Stimulated activated CD4-positive, alpha-beta T cell treated with anti-CD3 and anti-CD28 coated beads, Interleukin-4, amount 100 ng/mL, for 1 hour (primary cell): ENCODE results near the gene ARPC2.
"Not testable (repeated sequence)": the region's sequence is repeated elsewhere in the genome, so short reads cannot be mapped to it uniquely, and the experiment has no call there.

Experiments
- DNase-seq: peaks from one replicate; pipeline ENCODE4 v3.0.0-alpha.2; 2020

Gene ARPC2

GRCh38 chr2:218216674-218217359 lies at the start of gene ARPC2:
Gene ARPC2 (plus strand): TSS chr2:218217189. CDS start chr2:218217471, 282 bp downstream.
- DNase-seq, result peak; percentile 93

GRCh38 chr2:218168016-218168415 lies 49.0 kb upstream of the ARPC2 start:
- no peak for DNase-seq

- peak; percentile 66 for DNase-seq
Observed at GRCh38 chr2:218168635-218169462, 48.1 kb upstream of the ARPC2 start.

DNA sequence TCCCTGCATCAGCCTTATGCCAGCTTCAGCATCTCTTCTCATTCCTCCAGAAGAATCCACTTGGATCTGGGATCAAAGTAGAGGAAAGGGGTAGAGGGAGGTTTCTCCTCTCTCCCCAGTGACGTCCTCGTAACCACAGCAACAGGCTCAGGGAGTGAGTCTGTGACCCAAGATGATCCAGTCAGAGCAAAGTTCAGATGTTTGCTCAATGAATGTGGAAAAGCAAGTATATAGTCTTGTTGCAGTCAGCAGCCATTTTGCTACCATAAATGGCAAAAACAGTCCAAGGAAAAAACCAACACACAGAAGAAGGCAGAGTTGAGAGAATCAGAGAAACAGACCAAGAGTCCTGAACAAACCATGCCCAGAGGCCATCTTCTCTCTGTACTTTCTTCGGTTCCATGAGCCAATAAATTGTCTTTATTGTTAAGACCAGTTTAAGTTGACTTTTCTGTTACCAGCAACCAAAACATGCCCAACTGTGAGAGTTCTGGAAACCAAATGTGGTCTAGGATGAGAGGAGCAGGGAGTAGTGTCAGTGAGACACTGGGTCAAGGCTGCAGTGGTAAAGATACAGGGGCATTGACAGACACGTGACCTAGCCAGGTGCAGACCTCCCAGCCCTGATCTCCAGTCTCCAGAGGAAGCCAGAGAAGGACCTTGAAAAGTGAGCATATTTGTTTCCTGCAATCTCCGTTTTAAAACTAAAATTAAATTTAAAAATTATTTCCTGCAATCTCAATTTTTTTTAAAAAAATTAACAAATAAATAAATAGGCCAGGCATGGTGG lies 47.0 kb upstream of the ARPC2 start:
- no peak for DNase-seq

DNA sequence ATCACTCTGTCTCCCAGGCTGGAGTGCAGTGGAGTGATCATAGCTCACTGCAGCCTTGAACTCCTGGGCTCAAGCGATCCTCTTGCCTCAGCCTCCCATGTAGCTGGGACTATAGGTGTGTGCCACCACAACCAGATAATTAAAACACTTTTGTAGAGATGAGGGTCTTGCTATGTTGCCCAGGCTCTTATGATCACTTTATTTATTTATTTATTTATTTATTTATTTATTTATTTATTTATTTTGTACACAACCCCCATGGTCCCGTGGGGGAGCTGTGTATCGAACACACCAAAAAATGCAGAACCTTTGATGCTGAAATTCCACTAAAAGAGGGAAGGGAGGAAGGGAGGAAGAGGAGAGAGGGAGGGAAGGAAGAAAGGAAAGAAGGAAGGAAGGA lies 45.2 kb upstream of the ARPC2 start:
- not testable (repeated sequence) for DNase-seq

GRCh38 chr2:218172845-218173244 lies 44.1 kb upstream of the ARPC2 start:
- DNase-seq, result no peak

GRCh38 chr2:218179782-218180181 lies 37.2 kb upstream of the ARPC2 start:
- no peak for DNase-seq

- DNase-seq, result no peak
Observed at GRCh38 chr2:218180467-218181114, 36.4 kb upstream of the ARPC2 start.

- DNase-seq, result no peak
Observed at GRCh38 chr2:218184331-218184730, 32.7 kb upstream of the ARPC2 start.

GRCh38 chr2:218186355-218186766 lies 30.6 kb upstream of the ARPC2 start:
- peak; percentile 67 for DNase-seq

GRCh38 chr2:218186876-218187275 lies 30.1 kb upstream of the ARPC2 start:
- DNase-seq, result no peak

- no peak for DNase-seq
Observed at GRCh38 chr2:218187296-218188015, 29.5 kb upstream of the ARPC2 start.

DNA sequence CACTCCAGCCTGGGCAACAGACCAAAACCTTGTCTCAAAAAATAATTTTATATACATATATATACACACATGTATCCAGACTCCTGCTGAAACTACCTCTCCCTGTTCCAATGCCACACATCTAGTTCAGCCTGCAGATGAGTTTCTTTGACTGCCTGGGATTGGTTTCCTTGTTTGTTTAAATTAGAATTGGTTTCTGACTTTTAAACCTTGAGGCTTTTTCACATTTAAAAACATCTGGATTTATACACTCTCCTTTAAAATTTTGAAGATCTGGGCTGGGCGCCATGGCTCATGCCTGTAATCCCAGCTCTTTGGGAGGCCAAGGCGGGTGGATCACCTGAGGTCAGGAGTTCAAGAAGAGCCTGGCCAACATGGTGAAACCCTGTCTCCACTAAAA lies 28.5 kb upstream of the ARPC2 start:
- no peak for DNase-seq

DNA sequence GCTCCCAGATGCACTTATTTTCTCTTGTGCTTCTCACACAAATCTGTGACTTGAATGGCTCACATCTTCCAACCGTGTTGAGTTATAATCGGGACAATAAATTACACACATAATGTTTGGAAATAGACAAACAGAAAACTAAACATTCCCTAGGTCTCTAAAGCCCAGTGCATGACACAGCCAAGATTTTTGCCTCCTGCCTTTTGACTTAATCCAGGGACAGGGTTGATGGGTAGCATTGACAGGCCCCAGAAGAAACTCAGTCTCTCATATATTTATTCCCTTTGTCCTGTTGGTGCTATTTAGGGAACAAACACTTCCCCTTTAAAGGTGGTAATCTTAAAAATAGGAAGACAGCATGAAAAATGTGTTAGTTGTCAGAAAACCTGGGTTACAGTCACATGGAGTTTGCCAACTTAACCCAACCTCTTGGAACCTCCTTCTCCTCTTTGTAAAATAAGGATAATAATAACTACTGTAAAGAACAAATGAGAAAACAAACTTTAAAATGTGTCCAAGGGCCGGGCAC lies 24.0 kb upstream of the ARPC2 start:
- DNase-seq, result no peak

DNA sequence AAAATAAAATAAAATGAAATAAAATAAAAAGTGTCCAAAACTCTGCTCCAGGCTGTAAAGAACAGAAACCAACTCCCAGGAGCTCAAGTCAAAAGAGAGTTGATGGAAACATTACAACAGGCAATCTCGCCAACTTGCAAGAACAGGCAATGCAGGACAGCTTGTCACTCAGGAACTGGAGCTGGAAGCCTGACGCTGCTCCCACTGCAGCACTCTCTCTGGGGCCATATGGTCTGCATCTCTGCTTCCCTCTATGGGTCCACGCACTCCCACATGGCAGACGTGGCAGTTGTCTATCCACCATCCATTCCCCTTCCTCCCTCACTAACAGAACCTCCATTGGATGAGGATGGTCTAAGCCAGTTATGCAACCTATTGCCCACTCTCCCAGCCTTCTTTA lies 23.3 kb upstream of the ARPC2 start:
- DNase-seq, result no peak

DNA sequence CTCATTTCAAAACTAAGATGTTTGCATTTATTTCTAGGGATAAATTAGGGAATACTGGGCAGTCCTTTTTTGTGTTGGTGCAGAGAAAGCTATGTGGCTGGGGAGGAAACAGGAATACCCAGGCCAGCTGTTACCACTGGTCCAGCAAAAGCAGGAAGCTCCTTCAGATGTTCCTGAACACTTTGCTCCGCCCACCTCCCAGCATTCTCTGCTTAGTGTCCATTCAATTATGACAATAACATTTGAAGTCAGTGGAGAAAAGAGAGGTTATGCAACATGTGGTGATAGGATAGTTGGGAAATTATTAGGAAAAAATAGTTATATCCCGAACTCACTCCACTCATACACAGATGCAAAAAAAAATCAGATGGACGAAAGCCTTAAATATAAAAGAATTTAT lies 22.1 kb upstream of the ARPC2 start:
- DNase-seq, result no peak

DNA sequence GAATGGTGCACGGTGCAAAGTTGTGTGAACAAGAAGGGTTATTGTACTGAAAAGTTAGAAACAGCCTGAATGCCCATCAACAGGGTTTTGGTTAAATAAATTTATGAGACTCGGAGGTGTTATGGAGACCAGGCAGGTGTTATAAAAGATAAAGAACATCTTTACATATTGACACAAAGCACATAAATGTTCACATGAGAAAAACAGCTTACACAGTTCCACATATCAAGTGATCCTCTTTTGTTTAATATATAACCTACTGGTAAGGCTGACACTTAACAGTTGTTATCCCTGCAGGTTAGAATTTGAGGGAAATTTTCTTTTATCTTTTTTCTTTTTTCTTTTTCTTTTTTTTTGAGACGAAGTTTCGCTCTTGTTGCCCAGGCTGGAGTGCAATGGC lies 20.0 kb upstream of the ARPC2 start:
- DNase-seq, result no peak

DNA sequence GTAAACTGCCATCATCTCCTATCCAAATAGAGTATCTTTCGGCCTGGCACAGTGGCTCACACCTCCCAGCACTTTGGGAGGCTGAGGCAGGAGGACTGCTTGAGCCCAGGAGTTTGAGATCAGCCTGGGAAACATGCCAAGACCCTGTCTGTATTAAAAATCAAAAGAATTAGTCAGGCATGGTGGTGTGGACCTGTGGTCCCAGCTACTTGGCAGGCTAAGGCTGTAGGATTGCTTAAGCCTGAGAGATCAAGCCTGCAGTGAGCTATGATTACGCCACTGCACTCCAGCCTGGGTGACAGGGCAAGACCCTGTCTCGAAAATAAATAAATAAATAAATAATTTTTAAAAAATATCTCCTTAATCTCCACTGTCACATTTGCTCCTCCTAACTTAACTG lies 14.7 kb upstream of the ARPC2 start:
- no peak for DNase-seq

- DNase-seq, result no peak
Observed at GRCh38 chr2:218209078-218209477, 7.9 kb upstream of the ARPC2 start.

GRCh38 chr2:218214116-218214515 lies 2.9 kb upstream of the ARPC2 start:
- DNase-seq, result no peak

GRCh38 chr2:218216336-218216673 lies 684 bp upstream of the ARPC2 start:
- no peak for DNase-seq
